ENCODE measurements around the gene SOWAHA.

Gene SOWAHA

DNA sequence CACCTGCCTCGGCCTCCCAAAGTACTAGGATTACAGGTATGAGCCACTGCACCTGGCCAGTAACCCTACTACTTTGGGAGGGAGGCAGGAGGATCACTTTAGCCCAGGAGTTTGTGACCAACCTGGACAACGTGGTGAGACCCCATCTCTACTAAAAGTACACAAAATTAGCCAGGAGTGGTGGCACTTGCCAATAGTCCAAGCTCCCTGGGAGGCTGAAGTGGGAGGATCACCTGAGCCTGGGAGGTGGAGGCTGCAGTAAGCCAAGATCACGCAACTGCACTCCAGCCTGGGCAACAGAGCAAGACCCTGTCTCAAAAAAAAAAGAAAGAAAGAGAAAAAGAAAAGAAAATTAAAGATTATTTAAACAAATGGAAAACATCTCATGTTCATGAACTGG lies 42.9 kb downstream of the SOWAHA start:
- TF ChIP-seq CTCF (IDR thresholded peaks at IDR 0.05; ENCODE audit: control insufficient read depth, insufficient read depth, low read depth, low read length, missing control alignments): no peak
- H3K4me3 ChIP-seq (ENCODE audit: control insufficient read depth, low read depth, low read length): no peak overlapping the region
- DNase-seq (ENCODE audit: low read depth): no peak

- no peak overlapping the region for H3K4me3 ChIP-seq (ENCODE audit: control insufficient read depth, low read depth, low read length)
- no peak for TF ChIP-seq CTCF (IDR thresholded peaks at IDR 0.05; ENCODE audit: control insufficient read depth, insufficient read depth, low read depth, low read length, missing control alignments)
- no peak for DNase-seq (ENCODE audit: low read depth)
These were observed 46.9 kb downstream of the SOWAHA start for GRCh38 chr5:132859889-132860437.

DNA sequence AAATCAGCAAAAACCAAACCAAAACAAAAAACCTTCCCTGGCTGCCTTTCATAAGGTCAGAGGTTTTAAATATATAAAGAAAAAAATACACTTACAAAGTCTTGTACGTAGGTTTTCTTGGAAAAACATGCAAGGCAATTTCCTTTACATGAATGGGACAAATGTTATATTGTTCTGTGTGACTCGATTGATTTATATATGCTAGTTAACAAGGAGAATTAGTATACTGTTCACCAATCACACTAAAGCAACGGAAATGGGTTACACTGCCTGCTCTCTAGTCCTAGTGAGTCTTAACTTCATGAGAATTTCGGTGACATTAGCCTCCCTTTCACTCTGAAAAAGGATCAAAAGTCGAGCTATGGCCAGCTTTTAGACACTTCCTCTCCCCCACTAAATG lies 47.6 kb downstream of the SOWAHA start:
- H3K4me3 ChIP-seq (ENCODE audit: control insufficient read depth, low read depth, low read length): no peak overlapping the region
- DNase-seq (ENCODE audit: low read depth): no peak
- TF ChIP-seq CTCF (IDR thresholded peaks at IDR 0.05; ENCODE audit: control insufficient read depth, insufficient read depth, low read depth, low read length, missing control alignments): no peak

- TF ChIP-seq CTCF (IDR thresholded peaks at IDR 0.05; ENCODE audit: control insufficient read depth, insufficient read depth, low read depth, low read length, missing control alignments): no peak
- H3K4me3 ChIP-seq (ENCODE audit: control insufficient read depth, low read depth, low read length): peak overlapping the region; percentile 76
- no peak for DNase-seq (ENCODE audit: low read depth)
These were observed 52.7 kb downstream of the SOWAHA start for GRCh38 chr5:132865668-132866341.

Measured in AG09309 (cell line).